H1 (cell line): ENCODE data around the gene TBL1Y. TPM values are rescaled to one million over a fixed set of nuclear protein-coding genes. Genes with fewer than 3 reads are reported as not detected.

Experiments used
- CTCF ChIA-PET: fragments of 300-600 bp; sonication (Branson Sonifier 250); formaldehyde crosslinking; loops from one replicate; lab custom pipeline; 2021; ENCODE audit not compliant: partially characterized antibody; lab: Charles Lee
- POLR2A ChIA-PET: fragments of 300-600 bp; sonication (Branson Sonifier 250); formaldehyde crosslinking; loops from one replicate; lab custom pipeline; 2021; ENCODE audit warnings: inconsistent platforms; ENCODE audit not compliant: partially characterized antibody; lab: Charles Lee
- DNase-seq, 2 experiments: peaks; one replicate each; pipeline versions ENCODE4 v3.0.0 to v3.0.0-alpha.2; 2010 to 2022; ENCODE audit warnings: low spot score in 2 of 2, low read depth in 1 of 2, mixed read lengths in 1 of 2
- FAIRE-seq: peaks from 2 replicates; lab custom pipeline; 2011; peaks lifted over from hg19 to GRCh38; lab: Jason Lieb, UNC
- H2AFZ ChIP-seq: 2 replicates; pipeline ENCODE4 v1.8.1; 2012; ENCODE audit warnings: low read length, inconsistent platforms
- H2AK5ac ChIP-seq: 2 replicates; pipeline ENCODE4 v1.6.1; 2013; ENCODE audit warnings: low read depth, low read length
- H2BK120ac ChIP-seq: replicated peaks from 2 replicates; pipeline ENCODE3; 2013; ENCODE audit warnings: low read depth, low read length, inconsistent platforms
- H2BK12ac ChIP-seq: 2 replicates; pipeline ENCODE4 v1.6.1; 2013; ENCODE audit warnings: low read depth, low read length
- H2BK15ac ChIP-seq: 2 replicates; pipeline ENCODE4 v1.6.1; 2013; ENCODE audit warnings: low read length
- H2BK20ac ChIP-seq: 2 replicates; pipeline ENCODE4 v1.6.1; 2013; ENCODE audit warnings: low read length
- H2BK5ac ChIP-seq: 2 replicates; pipeline ENCODE4 v1.6.1; 2013; ENCODE audit warnings: low read depth, low read length
- H3K14ac ChIP-seq: 2 replicates; pipeline ENCODE4 v1.6.1; 2013; ENCODE audit warnings: inconsistent platforms; ENCODE audit not compliant: insufficient read length
- H3K18ac ChIP-seq: 2 replicates; pipeline ENCODE4 v1.6.1; 2013; ENCODE audit warnings: low read length; ENCODE audit errors: extremely low read depth
- H3K23ac ChIP-seq: 2 replicates; pipeline ENCODE4 v1.6.1; 2013; ENCODE audit warnings: inconsistent platforms; ENCODE audit not compliant: insufficient read length
- H3K23me2 ChIP-seq: 2 replicates; pipeline ENCODE4 v1.6.1; 2013; ENCODE audit warnings: low read depth, low read length
- H3K27ac ChIP-seq: 2 replicates; pipeline ENCODE4 v1.6.1; 2011; ENCODE audit warnings: low read depth, low read length, inconsistent platforms
- H3K27me3 ChIP-seq, 4 experiments: replicated peaks in 1 of 4; 1 replicate in 1 of 4; 2 replicates in 3 of 4; pipeline versions ENCODE4 v1.6.1 to v1.8.1; 2011 to 2013; ENCODE audit warnings: low read length in 3 of 4, mild to moderate bottlenecking in 3 of 4, inconsistent platforms in 2 of 4, mixed read lengths in 2 of 4, moderate library complexity in 1 of 4; ENCODE audit not compliant: control insufficient read depth in 3 of 4, insufficient read depth in 3 of 4; ENCODE audit errors: extremely low read depth in 1 of 4
- H3K36me3 ChIP-seq, 4 experiments: 2 replicates each; pipeline versions ENCODE4 v1.6.1 to v1.8.1; 2011 to 2013; ENCODE audit warnings: mild to moderate bottlenecking in 4 of 4, low read length in 3 of 4, moderate library complexity in 2 of 4, control low read depth in 1 of 4, inconsistent platforms in 1 of 4; ENCODE audit not compliant: insufficient read depth in 4 of 4, control insufficient read depth in 2 of 4
- H3K4ac ChIP-seq: replicated peaks from 2 replicates; pipeline ENCODE3; 2013; ENCODE audit warnings: low read length, low read depth, mixed read lengths, inconsistent platforms; ENCODE audit not compliant: insufficient read length
- H3K4me1 ChIP-seq, 4 experiments: replicated peaks in 1 of 4; 1 replicate in 1 of 4; 2 replicates in 3 of 4; pipeline versions ENCODE4 v1.6.1 to v1.8.1; 2011 to 2013; ENCODE audit warnings: low read length in 3 of 4, inconsistent platforms in 2 of 4, mixed read lengths in 1 of 4; ENCODE audit not compliant: insufficient read depth in 4 of 4, control insufficient read depth in 3 of 4
- H3K4me2 ChIP-seq, 2 experiments: 2 replicates each; pipeline versions ENCODE4 v1.6.1 to v1.8.1; 2011 to 2013; ENCODE audit warnings: low read depth in 2 of 2, low read length in 2 of 2, control low read depth in 1 of 2, inconsistent platforms in 1 of 2, mild to moderate bottlenecking in 1 of 2; ENCODE audit not compliant: insufficient read depth in 1 of 2
- H3K4me3 ChIP-seq, 4 experiments: fragments of 200-600, 300-600 bp in 1 of 4; sonication (generic), shearing (Covaris generic), sonication (Bioruptor Twin) in 1 of 4; 2 replicates each; pipeline versions ENCODE4 v1.5.1 to v1.8.1; 2011 to 2016; ENCODE audit warnings: low read length in 4 of 4, low read depth in 3 of 4, control low read depth in 2 of 4, inconsistent platforms in 2 of 4, mild to moderate bottlenecking in 2 of 4, mixed read lengths in 1 of 4, moderate library complexity in 1 of 4; ENCODE audit not compliant: insufficient read depth in 2 of 4; ENCODE audit errors: extremely low read depth in 1 of 4
- H3K56ac ChIP-seq: replicated peaks from 2 replicates; pipeline ENCODE3; 2013; ENCODE audit warnings: low read depth, mild to moderate bottlenecking, mixed read lengths, low read length, inconsistent platforms; ENCODE audit not compliant: insufficient read length
- H3K79me1 ChIP-seq: 2 replicates; pipeline ENCODE4 v1.6.1; 2013; ENCODE audit warnings: low read depth, low read length, control low read depth
- H3K79me2 ChIP-seq, 2 experiments: 2 replicates each; pipeline versions ENCODE4 v1.6.1 to v1.8.1; 2012 to 2013; ENCODE audit warnings: low read length in 2 of 2, mild to moderate bottlenecking in 2 of 2, inconsistent platforms in 1 of 2; ENCODE audit not compliant: insufficient read depth in 2 of 2, control insufficient read depth in 1 of 2
- H3K9ac ChIP-seq, 4 experiments: replicated peaks in 1 of 4; 1 replicate in 1 of 4; 2 replicates in 3 of 4; pipeline versions ENCODE4 v1.6.1 to v1.8.1; 2011 to 2013; ENCODE audit warnings: low read depth in 3 of 4, low read length in 3 of 4, control low read depth in 2 of 4, mild to moderate bottlenecking in 2 of 4, moderate library complexity in 2 of 4, inconsistent platforms in 1 of 4; ENCODE audit errors: extremely low read depth in 1 of 4
- H3K9me3 ChIP-seq, 2 experiments: 2 replicates each; pipeline versions ENCODE4 v1.6.1 to v1.8.1; 2012 to 2013; ENCODE audit warnings: mild to moderate bottlenecking in 2 of 2, moderate library complexity in 2 of 2, control low read depth in 1 of 2, inconsistent platforms in 1 of 2, low read depth in 1 of 2, low read length in 1 of 2, mixed read lengths in 1 of 2; ENCODE audit not compliant: insufficient read depth in 2 of 2
- H4K20me1 ChIP-seq, 2 experiments: replicated peaks in 1 of 2; 2 replicates each; pipeline versions ENCODE3 to v1.8.1; 2011 to 2013; ENCODE audit warnings: inconsistent platforms in 2 of 2, low read length in 2 of 2, mild to moderate bottlenecking in 1 of 2; ENCODE audit not compliant: insufficient read depth in 2 of 2, control insufficient read depth in 1 of 2
- H4K5ac ChIP-seq: 2 replicates; pipeline ENCODE4 v1.6.1; 2013; ENCODE audit warnings: low read length, low read depth, mixed read lengths, inconsistent platforms; ENCODE audit not compliant: insufficient read length
- H4K8ac ChIP-seq: 2 replicates; pipeline ENCODE4 v1.8.0; 2013; ENCODE audit warnings: mild to moderate bottlenecking, moderate library complexity, low read length, inconsistent platforms; ENCODE audit not compliant: insufficient read depth; ENCODE audit errors: extremely low read depth
- H4K91ac ChIP-seq: replicated peaks from 2 replicates; pipeline ENCODE3; 2013; ENCODE audit warnings: low read length, mixed read lengths, inconsistent platforms; ENCODE audit not compliant: insufficient read length
- BRCA1 ChIP-seq: IDR thresholded peaks from 2 replicates; pipeline ENCODE4 v1.6.1; 2012; ENCODE audit warnings: low read depth, low read length, improper control_type of control experiment
- CHD2 ChIP-seq: IDR thresholded peaks from 2 replicates; pipeline ENCODE4 v1.6.1; 2012; ENCODE audit warnings: low read length, improper control_type of control experiment
- EP300 ChIP-seq, 2 experiments: IDR thresholded peaks; 1 replicate in 1 of 2; 2 replicates in 1 of 2; pipeline ENCODE4 v1.6.1; 2011 to 2012; ENCODE audit warnings: low read depth in 2 of 2, low read length in 2 of 2, mild to moderate bottlenecking in 2 of 2, borderline replicate concordance in 1 of 2, inconsistent platforms in 1 of 2, moderate library complexity in 1 of 2
- KDM4A ChIP-seq: IDR thresholded peaks from one replicate; pipeline ENCODE4 v1.7.1; 2012; ENCODE audit warnings: low read depth, mild to moderate bottlenecking, moderate library complexity, low read length, inconsistent platforms; ENCODE audit not compliant: severe bottlenecking
- RXRA ChIP-seq: IDR thresholded peaks from 2 replicates; pipeline ENCODE4 v1.6.1; 2011; ENCODE audit warnings: low read depth, mild to moderate bottlenecking, low read length, moderate library complexity; ENCODE audit not compliant: insufficient read depth
- SIRT6 ChIP-seq: IDR thresholded peaks from one replicate; pipeline ENCODE4 v1.7.1; 2012; ENCODE audit warnings: low read length, inconsistent platforms
- SP1 ChIP-seq: IDR thresholded peaks from 2 replicates; pipeline ENCODE4 v1.6.1; 2011; ENCODE audit warnings: low read depth, low read length
- SP2 ChIP-seq: IDR thresholded peaks from 2 replicates; pipeline ENCODE4 v1.6.1; 2012; ENCODE audit warnings: mild to moderate bottlenecking, low read length, inconsistent platforms
- SUZ12 ChIP-seq: fragments of 200-600 bp; sonication (generic); IDR thresholded peaks from 2 replicates; pipeline ENCODE4 v1.6.1; 2012; ENCODE audit warnings: mild to moderate bottlenecking, inconsistent platforms, low read length, moderate library complexity, mixed read lengths
- TAF7 ChIP-seq: optimal IDR thresholded peaks from 2 replicates; pipeline ENCODE3; 2011; ENCODE audit warnings: low read depth, mild to moderate bottlenecking, inconsistent platforms, low read length, moderate library complexity, borderline replicate concordance
- WGBS, 2 experiments: shearing (Covaris generic) in 1 of 2; methylation state at CpG; one replicate each; pipeline versions ENCODE4 v1.1.6 to v1.1.7; 2013 to 2015; ENCODE audit warnings: low lambda C conversion rate in 2 of 2, mixed read lengths in 2 of 2, inconsistent platforms in 1 of 2, low coverage in 1 of 2, missing lambda C conversion rate in 1 of 2; ENCODE audit not compliant: insufficient replicate concordance in 2 of 2, insufficient coverage in 1 of 2, insufficient read length in 1 of 2; ENCODE audit errors: extremely low coverage in 1 of 2, missing lambda C conversion rate in 1 of 2; 5-methylcytosine and 5-hydroxymethylcytosine counted together
- polyA plus RNA-seq, 7 experiments: library from polyadenylated mRNA; depleted of rRNA in 3 of 7; stranded (reverse) in 5 of 7; unstranded in 2 of 7; fragments of >200 nt in 5 of 7; fragments of 200-250 nt in 2 of 7; gene quantifications; 1 replicate in 5 of 7; 2 replicates in 1 of 7; 4 replicates in 1 of 7; pipeline versions ENCODE4 v1.2.1 to v1.2.3, GENCODE V29; 2011 to 2013; ENCODE audit warnings: missing spikeins in 2 of 7, mixed read lengths in 2 of 7
- total RNA-seq: library from RNA; stranded (reverse); fragmentation: NEBNext Ultra II Directional; extraction: Animal tissue kit (Norgen Biotek cat#: 25700); gene quantifications from 2 replicates; pipeline ENCODE4 v1.2.1, GENCODE V29; 2021

The TBL1Y gene
- total and polyA plus RNA-seq, 2 of the 8 experiments (the other 6 are each of a cell fraction or from before 2014, with no cell fraction given), result 2.5 to 4.2 TPM

DNA sequence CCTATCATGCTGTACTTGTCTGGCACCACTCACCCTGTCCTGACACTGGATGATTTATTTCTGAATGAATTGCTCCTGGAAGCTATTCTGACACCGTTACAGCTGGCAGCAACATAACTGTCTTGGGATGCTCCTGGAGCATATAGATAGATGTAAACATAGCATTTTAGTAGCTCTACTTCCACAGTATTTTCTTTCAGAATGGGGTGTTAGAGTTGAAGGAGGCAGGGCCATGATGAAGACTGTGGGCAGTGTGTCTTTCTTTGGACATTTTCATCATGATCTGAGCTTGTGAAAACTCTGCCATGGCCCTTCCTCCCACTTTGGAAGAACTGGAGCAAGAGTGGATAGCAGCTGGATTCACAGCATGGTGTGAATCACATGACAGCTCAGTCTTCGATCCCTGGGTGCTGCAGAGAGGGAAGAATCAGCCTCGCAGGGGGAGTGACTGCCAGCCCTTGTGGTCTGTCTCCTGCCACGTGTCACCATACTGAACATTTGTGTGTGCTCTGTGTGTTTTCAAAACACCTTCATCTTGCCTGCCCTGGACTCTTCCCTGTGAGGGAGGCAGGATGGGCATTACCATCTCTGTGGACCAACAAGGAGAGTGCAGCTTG is 61.9 kb downstream of the TBL1Y start:
- H3K4me1 ChIP-seq, result peaks cover 0 to 2% (median 0%) of the 10 kb centered on the region in 4 experiments; a peak in 2 of 7 replicates
- FAIRE-seq, result no peak
- no peak overlapping the region for H2AFZ ChIP-seq
- no peak overlapping the region for H3K18ac ChIP-seq
- no peaks in the 10 kb centered on the region for H3K36me3 ChIP-seq
- DNase-seq, result no peak
- no peak overlapping the region for H2BK5ac ChIP-seq
- CTCF ChIA-PET, result no interaction called here
- no peak for TF ChIP-seq CHD2
- no peak for TF ChIP-seq KDM4A
- no peak for TF ChIP-seq TAF7
- no peak for TF ChIP-seq BRCA1
- TF ChIP-seq EP300 (IDR thresholded peaks at IDR 0.05; ENCODE audit: borderline replicate concordance in 1 of 2, low read depth in 2 of 2, low read length in 2 of 2), result no peak
- no peak for TF ChIP-seq SP1
- no peak for TF ChIP-seq SIRT6
- no peak for TF ChIP-seq RXRA
- no peak for TF ChIP-seq SP2
- no peak for TF ChIP-seq SUZ12
- TF ChIP-seq, all 59 proteins: peak for 0
- H3K79me2 ChIP-seq, result no peaks in the 10 kb centered on the region
- no peak overlapping the region for H4K5ac ChIP-seq
- no peak overlapping the region for H2BK20ac ChIP-seq
- no peak overlapping the region for H3K56ac ChIP-seq
- 71% methylated on average over 1 of the region's 4 CpGs; no CpG with 5 or more reads in 1 of the 2 experiments for WGBS, 2 experiments
- H4K91ac ChIP-seq, result no peak overlapping the region
- no peak overlapping the region for H2BK120ac ChIP-seq
- no peak overlapping the region for H3K9ac ChIP-seq
- H3K4ac ChIP-seq, result no peak overlapping the region
- no peaks in the 10 kb centered on the region for H3K27me3 ChIP-seq
- H3K4me2 ChIP-seq, result no peak overlapping the region
- no peaks in the 10 kb centered on the region for H4K20me1 ChIP-seq
- H3K23ac ChIP-seq, result no peak overlapping the region
- POLR2A ChIA-PET, result no interaction called here
- H3K23me2 ChIP-seq, result no peaks in the 10 kb centered on the region
- no peak overlapping the region for H3K27ac ChIP-seq
- no peak overlapping the region for H2AK5ac ChIP-seq
- no peaks in the 10 kb centered on the region for H3K9me3 ChIP-seq
- H3K79me1 ChIP-seq, result no peaks in the 10 kb centered on the region
- H3K4me3 ChIP-seq, result no peak overlapping the region
- H2BK12ac ChIP-seq, result no peak overlapping the region
- no peak overlapping the region for H3K14ac ChIP-seq
- no peak overlapping the region; the same call in 1 of the 2 replicates for H4K8ac ChIP-seq
- no peak overlapping the region for H2BK15ac ChIP-seq
